Peyer's patch (tissue), 4 donors: Measurements from ENCODE around the gene EHBP1. TPM values are rescaled to one million over a fixed set of nuclear protein-coding genes. Genes with fewer than 3 reads are reported as not detected.

Experiments
- DNase-seq, 3 donors: peaks; one replicate each; pipeline ENCODE4 v3.0.0-alpha.2; 2017 to 2019
- H3K27ac ChIP-seq, 4 donors: fragments of 200-600 bp; sonication (generic); one replicate each; pipeline ENCODE4 v1.5.1; 2016 to 2019
- H3K27me3 ChIP-seq, 2 donors: fragments of 200-600 bp; sonication (generic); one replicate each; pipeline ENCODE4 v1.5.1; 2019
- H3K36me3 ChIP-seq, 3 donors: fragments of 200-600 bp; sonication (generic); one replicate each; pipeline ENCODE4 v1.5.1; 2016 to 2019
- H3K4me1 ChIP-seq, 4 donors: fragments of 200-600 bp; sonication (generic); one replicate each; pipeline ENCODE4 v1.5.1; 2016 to 2019
- H3K4me3 ChIP-seq, 4 donors: fragments of 200-600 bp; sonication (generic); 1 replicate in 3 of 4; 2 replicates in 1 of 4; pipeline ENCODE4 v1.5.1; 2016 to 2019; ENCODE audit warnings: mild to moderate bottlenecking in 1 of 4
- H3K9me3 ChIP-seq, 4 donors: fragments of 200-600 bp; sonication (generic); one replicate each; pipeline ENCODE4 v1.5.1; 2016 to 2019; ENCODE audit warnings: mild to moderate bottlenecking in 1 of 4
- POLR2A ChIP-seq, 2 donors: fragments of 450-650 bp; IDR thresholded peaks; one replicate each; pipeline ENCODE4 v1.5.1; 2017; ENCODE audit warnings: antibody characterized with exemption in 2 of 2, mild to moderate bottlenecking in 2 of 2, moderate library complexity in 2 of 2
- total RNA-seq, 4 donors: library from RNA; depleted of rRNA; stranded (reverse); fragments of >200 nt; gene quantifications; one replicate each; pipeline ENCODE4 v1.1.0, GENCODE V29; 2016
- TF ChIP-seq, protein P1 (sequence below), 6 experiments: fragments of 450-650 bp in 4 of 6; fragments of 200-600 bp in 2 of 6; sonication (generic) in 1 of 6; IDR thresholded peaks; one replicate each; pipeline ENCODE4 v1.5.1; 2017 to 2019; ENCODE audit warnings: antibody characterized with exemption in 6 of 6, mild to moderate bottlenecking in 3 of 6, moderate library complexity in 1 of 6

Gene EHBP1
- total RNA-seq, 4 donors from 2014 or later, result 27.1 to 190 (median 60.8) TPM

DNA sequence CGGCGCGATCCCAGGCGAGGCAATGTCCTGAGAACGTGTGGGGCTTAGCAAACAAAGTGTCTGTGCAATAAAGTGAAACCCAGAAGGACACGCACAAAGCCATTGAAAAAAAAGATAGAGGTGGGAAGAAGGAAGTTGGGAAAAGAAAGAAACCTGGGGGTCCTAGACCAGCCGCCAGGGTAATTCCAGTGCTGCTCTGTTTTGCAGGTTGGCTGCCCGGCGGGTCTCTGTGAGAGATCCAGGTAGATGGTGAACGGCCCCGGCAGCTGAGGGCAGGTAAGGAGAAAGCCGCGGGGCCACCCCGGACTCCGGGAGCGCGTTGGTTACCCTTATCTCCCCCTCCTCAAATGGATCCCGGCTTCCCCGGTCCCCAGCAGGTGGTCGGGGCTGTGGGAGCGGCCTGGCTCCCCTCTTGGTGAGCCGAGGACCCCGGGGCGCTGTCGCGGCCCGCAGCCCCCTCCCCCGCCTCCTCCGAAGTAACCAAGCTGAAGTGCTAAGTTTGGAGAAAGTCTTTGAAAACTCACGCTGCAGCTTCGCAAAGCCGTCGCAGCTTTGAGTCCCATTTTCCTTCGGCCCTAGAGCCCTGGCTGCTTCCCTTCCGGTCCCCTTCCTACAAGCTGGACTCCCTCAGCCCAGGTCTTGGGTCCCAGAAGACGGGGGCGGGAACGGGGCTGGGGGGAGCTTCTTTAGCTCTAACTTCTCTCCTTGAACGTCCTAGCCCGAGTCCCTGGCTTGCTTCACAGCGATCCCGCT lies 345.7 kb downstream of the EHBP1 start:
- no peak for DNase-seq
- TF ChIP-seq POLR2A (IDR thresholded peaks at IDR 0.05), result no peak
- TF ChIP-seq, protein P1, sequence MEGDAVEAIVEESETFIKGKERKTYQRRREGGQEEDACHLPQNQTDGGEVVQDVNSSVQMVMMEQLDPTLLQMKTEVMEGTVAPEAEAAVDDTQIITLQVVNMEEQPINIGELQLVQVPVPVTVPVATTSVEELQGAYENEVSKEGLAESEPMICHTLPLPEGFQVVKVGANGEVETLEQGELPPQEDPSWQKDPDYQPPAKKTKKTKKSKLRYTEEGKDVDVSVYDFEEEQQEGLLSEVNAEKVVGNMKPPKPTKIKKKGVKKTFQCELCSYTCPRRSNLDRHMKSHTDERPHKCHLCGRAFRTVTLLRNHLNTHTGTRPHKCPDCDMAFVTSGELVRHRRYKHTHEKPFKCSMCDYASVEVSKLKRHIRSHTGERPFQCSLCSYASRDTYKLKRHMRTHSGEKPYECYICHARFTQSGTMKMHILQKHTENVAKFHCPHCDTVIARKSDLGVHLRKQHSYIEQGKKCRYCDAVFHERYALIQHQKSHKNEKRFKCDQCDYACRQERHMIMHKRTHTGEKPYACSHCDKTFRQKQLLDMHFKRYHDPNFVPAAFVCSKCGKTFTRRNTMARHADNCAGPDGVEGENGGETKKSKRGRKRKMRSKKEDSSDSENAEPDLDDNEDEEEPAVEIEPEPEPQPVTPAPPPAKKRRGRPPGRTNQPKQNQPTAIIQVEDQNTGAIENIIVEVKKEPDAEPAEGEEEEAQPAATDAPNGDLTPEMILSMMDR (IDR thresholded peaks at IDR 0.05), result no peak
- peaks cover 0 to 16% (median 0%) of the 10 kb centered on the region in 4 donors for H3K9me3 ChIP-seq
- H3K36me3 ChIP-seq, result no peaks in the 10 kb centered on the region
- peaks cover 0 to 72% of the 10 kb centered on the region in 2 donors for H3K27me3 ChIP-seq
- H3K27ac ChIP-seq, result no peak overlapping the region
- H3K4me1 ChIP-seq, result peaks cover 0 to 82% (median 20%) of the 10 kb centered on the region in 4 donors
- peak overlapping the region; percentile 33 to 61 (median 52) for H3K4me3 ChIP-seq

DNA sequence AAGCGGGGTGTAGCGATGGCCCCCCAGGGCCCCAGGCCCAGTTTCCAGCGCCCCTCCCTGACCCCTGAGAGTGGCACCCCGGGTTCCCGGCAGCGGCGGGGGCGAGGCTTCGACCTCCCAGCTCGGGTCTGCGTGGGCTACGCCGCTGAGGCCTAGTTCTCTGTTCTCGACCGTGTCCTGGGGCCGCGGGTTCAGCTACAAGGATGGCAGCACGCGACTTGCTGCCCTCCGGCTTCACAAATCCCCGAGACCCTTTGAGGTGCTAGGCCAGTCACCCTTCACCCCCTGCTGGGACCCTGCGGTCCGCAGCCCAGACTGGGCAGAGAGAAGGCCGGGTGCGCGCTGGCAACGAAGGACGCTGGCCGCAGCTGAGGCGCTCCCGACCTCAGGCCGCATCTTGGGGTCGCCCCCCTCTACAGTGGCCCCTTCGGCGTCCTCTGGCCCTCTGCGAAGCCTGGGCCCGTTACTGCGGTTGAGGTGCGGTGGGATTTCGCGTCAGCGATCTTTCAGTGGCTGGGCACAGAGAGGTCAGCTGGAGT lies 346.4 kb downstream of the EHBP1 start:
- no peak overlapping the region for H3K4me3 ChIP-seq
- no peak overlapping the region for H3K27ac ChIP-seq
- TF ChIP-seq, protein P1 (IDR thresholded peaks at IDR 0.05), result no peak
- TF ChIP-seq POLR2A (IDR thresholded peaks at IDR 0.05), result no peak

DNA sequence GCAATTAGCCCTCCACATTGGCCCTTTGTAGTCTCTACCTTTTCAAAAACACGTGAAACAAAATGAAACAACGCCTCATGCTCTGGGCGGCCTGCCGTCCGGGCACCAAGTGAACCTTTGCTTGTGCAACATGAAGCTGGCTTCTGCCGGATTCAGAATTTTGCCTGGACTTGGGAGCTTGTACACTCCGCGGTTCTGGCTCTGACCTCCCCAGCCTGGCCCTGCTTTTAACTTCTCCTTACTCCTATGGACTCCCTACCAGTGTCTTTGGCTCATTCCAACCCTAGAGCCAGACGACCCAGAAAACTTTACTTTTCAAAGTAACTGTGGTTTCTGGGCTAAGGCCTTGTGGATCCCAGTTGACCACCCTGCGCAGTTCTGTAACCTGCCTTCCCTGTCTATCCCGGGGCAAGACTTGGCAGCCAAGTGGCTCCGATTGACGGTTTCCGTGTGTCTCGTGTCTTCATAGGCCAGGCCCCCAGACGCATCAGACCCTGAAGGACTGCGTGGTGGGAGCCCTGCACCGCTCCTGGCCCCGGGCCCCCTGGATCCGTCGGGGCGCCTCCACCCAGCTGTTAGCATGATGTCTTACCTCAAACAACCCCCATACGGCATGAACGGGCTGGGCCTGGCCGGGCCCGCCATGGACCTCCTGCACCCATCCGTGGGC lies 347.0 kb downstream of the EHBP1 start:
- no peak for DNase-seq
- no peak for TF ChIP-seq POLR2A (IDR thresholded peaks at IDR 0.05)
- TF ChIP-seq, protein P1 (IDR thresholded peaks at IDR 0.05), result no peak
- Histone ChIP-seq H3K4me3 (no peak overlapping the region), H3K27me3 (peaks cover 0 to 83% of the 10 kb centered on the region in 2 donors), H3K4me1 (peaks cover 0 to 89% (median 16%) of the 10 kb centered on the region in 4 donors), H3K27ac (no peak overlapping the region), H3K9me3 (peaks cover 0 to 16% (median 0%) of the 10 kb centered on the region in 4 donors), H3K36me3 (no peaks in the 10 kb centered on the region)

More for the DNA sequence above, 346.4 kb downstream of the EHBP1 start:
- Histone ChIP-seq H3K4me1 (peaks cover 0 to 89% (median 20%) of the 10 kb centered on the region in 4 donors), H3K36me3 (no peaks in the 10 kb centered on the region), H3K9me3 (peaks cover 0 to 16% (median 0%) of the 10 kb centered on the region in 4 donors), H3K27me3 (peaks cover 0 to 78% of the 10 kb centered on the region in 2 donors)
- DNase-seq, result no peak

DNA sequence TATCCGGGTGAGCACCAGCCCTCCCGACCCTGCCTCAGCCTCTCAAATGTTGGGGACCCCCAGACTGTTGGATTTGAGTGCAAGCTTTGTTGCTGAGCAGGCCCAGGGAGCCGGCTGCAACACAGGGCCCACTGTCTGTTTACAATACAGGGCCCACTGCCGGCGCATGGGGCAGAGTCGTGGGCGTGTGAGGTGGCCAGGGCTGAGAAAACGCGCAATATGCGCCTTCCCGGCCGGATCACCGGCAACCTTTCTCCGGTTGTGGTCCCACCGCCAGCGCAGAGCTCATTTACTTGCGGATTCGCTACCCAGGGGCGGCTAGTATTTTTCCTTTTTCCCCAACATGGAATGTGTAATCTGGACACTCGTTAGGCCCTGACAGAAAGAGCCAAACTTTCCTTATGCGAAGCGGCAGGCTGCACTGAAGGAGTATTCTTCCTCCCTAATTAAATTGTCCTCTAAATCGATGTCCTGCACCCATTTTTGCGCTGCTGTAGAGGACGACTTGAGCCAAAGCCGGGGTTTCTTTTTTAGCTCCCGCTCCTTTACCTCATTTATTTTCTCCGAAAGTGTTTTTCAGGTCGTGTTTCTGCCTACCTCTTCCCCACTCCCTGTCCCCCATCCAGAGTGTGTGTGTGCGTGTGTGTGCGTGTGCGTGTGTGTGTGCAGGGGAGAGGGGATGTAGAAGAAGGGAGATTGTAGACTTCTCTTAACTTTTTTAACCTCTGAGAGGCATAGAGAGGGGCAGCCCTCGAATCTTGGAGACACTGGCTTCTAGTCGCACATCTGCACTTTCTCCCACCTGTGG lies 347.8 kb downstream of the EHBP1 start:
- H3K36me3 ChIP-seq, result no peaks in the 10 kb centered on the region
- peaks cover 0 to 12% (median 0%) of the 10 kb centered on the region in 4 donors for H3K9me3 ChIP-seq
- H3K27ac ChIP-seq, result no peak overlapping the region
- no peak for TF ChIP-seq POLR2A (IDR thresholded peaks at IDR 0.05)
- TF ChIP-seq, protein P1 (IDR thresholded peaks at IDR 0.05), result no peak
- peaks cover 0 to 91% of the 10 kb centered on the region in 2 donors for H3K27me3 ChIP-seq
- H3K4me1 ChIP-seq, result peaks cover 0 to 89% (median 12%) of the 10 kb centered on the region in 4 donors
- DNase-seq, result no peak
- H3K4me3 ChIP-seq, result peak overlapping the region in 1 of 4 donors; percentile 38
